Common myeloid progenitor, CD34-positive (primary cell): ENCODE results near the gene UCKL1.
"Not testable (repeated sequence)": the region's sequence is repeated elsewhere in the genome, so short reads cannot be mapped to it uniquely, and the experiment has no call there.

ENCODE experiments used
- CTCF ChIA-PET: fragments of 350-600 bp; sonication (Branson Sonifier 250); formaldehyde crosslinking; loops from one replicate; lab custom pipeline; 2021; ENCODE audit warnings: antibody characterized with exemption; lab: Charles Lee
- POLR2A ChIA-PET: fragments of 350-600 bp; sonication (Branson Sonifier 250); formaldehyde crosslinking; loops from one replicate; lab custom pipeline; 2021; ENCODE audit warnings: antibody characterized with exemption; lab: Charles Lee
- DNase-seq, 3 donors: peaks; one replicate each; pipeline versions ENCODE4 v3.0.0 to v3.0.0-alpha.2; 2013
- H3K27ac ChIP-seq, 2 experiments: 1 replicate in 1 of 2; 2 replicates in 1 of 2; pipeline ENCODE4 v1.7.0; 2013; ENCODE audit warnings: inconsistent platforms in 2 of 2, low read length in 2 of 2, mild to moderate bottlenecking in 2 of 2, low read depth in 1 of 2, moderate library complexity in 1 of 2; ENCODE audit not compliant: severe bottlenecking in 2 of 2, insufficient read depth in 1 of 2, poor library complexity in 1 of 2
- H3K27me3 ChIP-seq, 5 experiments: replicated peaks in 2 of 5; 1 replicate in 3 of 5; 2 replicates in 2 of 5; pipeline versions ENCODE4 v1.6.1 to v1.7.0; 2013; ENCODE audit warnings: low read length in 4 of 5, mild to moderate bottlenecking in 2 of 5, moderate library complexity in 2 of 5, inconsistent platforms in 1 of 5; ENCODE audit not compliant: insufficient read depth in 5 of 5, control insufficient read depth in 4 of 5
- H3K36me3 ChIP-seq, 4 experiments: 1 replicate in 2 of 4; 2 replicates in 2 of 4; pipeline versions ENCODE4 v1.6.1 to v1.7.0; 2013; ENCODE audit warnings: low read length in 3 of 4, control low read depth in 1 of 4, mild to moderate bottlenecking in 1 of 4; ENCODE audit not compliant: control insufficient read depth in 4 of 4, insufficient read depth in 4 of 4
- H3K4me1 ChIP-seq, 4 experiments: 1 replicate in 3 of 4; 2 replicates in 1 of 4; pipeline versions ENCODE4 v1.6.1 to v1.7.1; 2013; ENCODE audit warnings: low read length in 3 of 4, mild to moderate bottlenecking in 3 of 4, control low read depth in 1 of 4, inconsistent platforms in 1 of 4, moderate library complexity in 1 of 4; ENCODE audit not compliant: control insufficient read depth in 4 of 4, insufficient read depth in 4 of 4; ENCODE audit errors: control extremely low read depth in 1 of 4
- H3K4me3 ChIP-seq, 7 experiments: 1 replicate in 4 of 7; 2 replicates in 3 of 7; pipeline versions ENCODE4 v1.5.1 to v1.7.0; 2013; ENCODE audit warnings: mild to moderate bottlenecking in 7 of 7, low read length in 6 of 7, moderate library complexity in 6 of 7, inconsistent platforms in 2 of 7, low read depth in 2 of 7, control low read depth in 1 of 7; ENCODE audit not compliant: insufficient read depth in 4 of 7, control insufficient read depth in 1 of 7; ENCODE audit errors: extremely low read depth in 1 of 7
- H3K9me3 ChIP-seq, 5 experiments: 1 replicate in 4 of 5; 2 replicates in 1 of 5; pipeline versions ENCODE4 v1.6.1 to v1.7.1; 2013; ENCODE audit warnings: low read length in 4 of 5, mild to moderate bottlenecking in 2 of 5, inconsistent platforms in 1 of 5, low read depth in 1 of 5, moderate library complexity in 1 of 5; ENCODE audit not compliant: control insufficient read depth in 4 of 5, insufficient read depth in 2 of 5; ENCODE audit errors: control extremely low read depth in 1 of 5
- WGBS: methylation state at CpG from one replicate; pipeline ENCODE4 v1.1.5; 2013; ENCODE audit not compliant: insufficient coverage; 5-methylcytosine and 5-hydroxymethylcytosine counted together

Gene UCKL1

DNA sequence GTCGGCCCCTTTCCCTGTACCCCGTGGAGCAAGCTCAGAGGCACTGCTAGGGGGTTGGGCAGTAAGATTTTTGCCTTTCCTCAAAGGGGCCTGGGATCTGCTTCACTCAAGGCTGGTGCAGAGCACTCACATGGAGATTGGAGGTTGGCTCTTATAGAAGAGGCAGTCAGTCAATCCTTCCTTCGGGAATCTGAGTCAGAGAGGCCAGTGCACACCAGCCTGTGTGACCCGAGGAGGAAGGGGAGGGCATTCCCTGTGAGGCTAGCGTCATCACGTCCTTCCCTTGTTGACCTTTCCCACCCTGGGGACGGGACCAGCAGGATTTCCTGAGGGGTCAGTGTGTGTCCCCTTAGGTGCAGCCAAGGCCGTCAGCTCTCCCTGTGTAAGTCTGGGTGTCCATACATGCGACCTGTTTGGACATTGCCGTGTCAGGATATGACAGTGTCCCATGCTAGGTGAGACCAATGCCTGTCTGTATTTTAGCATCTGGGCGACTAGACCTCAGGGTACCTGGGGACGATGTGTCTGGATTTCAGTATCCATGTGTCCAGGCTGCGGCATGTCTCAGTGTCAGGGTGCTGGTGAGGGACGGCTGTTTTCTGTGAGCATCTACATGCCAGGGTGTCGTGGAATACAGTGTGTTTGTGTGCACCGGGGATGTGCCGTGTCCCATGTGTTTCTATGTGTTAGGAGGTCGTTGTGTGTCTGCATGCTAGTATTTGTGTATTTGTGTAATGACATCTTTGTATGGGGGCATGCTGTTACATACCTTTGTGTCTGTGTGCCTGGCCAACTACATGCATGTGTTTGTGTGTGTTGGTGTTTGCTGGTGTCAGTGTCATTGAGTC is 16.3 kb upstream of the UCKL1 start:
- Histone ChIP-seq H3K36me3 (peaks cover 0 to 40% (median 22%) of the 10 kb centered on the region in 4 experiments), H3K9me3 (no peaks in the 10 kb centered on the region), H3K27ac (no peak overlapping the region), H3K27me3 (no peaks in the 10 kb centered on the region), H3K4me1 (peaks cover 0 to 40% (median 35%) of the 10 kb centered on the region in 4 experiments), H3K4me3 (no peak overlapping the region)
- no peak for DNase-seq
- 84% methylated on average over 13 of the region's 18 CpGs for WGBS
- ChIA-PET CTCF (interaction anchor here (1.1 to 2.2 kb wide), 9 partner anchors 8 to 80 kb away, joined by 3 to 21 read pairs (median 6); partner anchors contain the start of gene PRPF6), POLR2A (no interaction called here)

DNA sequence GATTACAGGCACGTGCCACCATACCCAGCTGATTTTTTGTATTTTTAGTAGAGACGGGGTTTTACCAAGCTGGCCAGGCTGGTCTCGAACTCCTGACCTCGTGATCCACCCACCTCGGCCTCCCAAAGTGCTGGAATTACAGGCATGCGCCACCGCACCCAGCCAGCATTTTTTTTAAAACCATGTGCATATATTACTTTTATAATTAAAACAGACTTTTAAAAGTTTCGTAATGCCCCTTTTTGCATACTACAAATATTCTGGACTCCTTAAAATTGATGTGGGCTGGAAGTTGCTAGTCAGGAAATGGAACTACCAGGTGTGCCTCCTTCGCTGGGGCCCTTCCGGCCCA is 15.7 kb upstream of the UCKL1 start:
- H3K9me3 ChIP-seq, POLR2A ChIA-PET, H3K27me3 ChIP-seq, DNase-seq, H3K27ac ChIP-seq, H3K4me3 ChIP-seq: not testable (repeated sequence)
- CTCF ChIA-PET, result interaction anchor here (1.6 kb wide), 1 partner anchor 8 kb away, joined by 4 read pairs; the partner anchor contains the start of gene PRPF6
- Histone ChIP-seq H3K4me1 (peaks cover 0 to 37% (median 31%) of the 10 kb centered on the region in 4 experiments), H3K36me3 (peaks cover 0 to 43% (median 27%) of the 10 kb centered on the region in 4 experiments)
- WGBS, result 61% methylated on average over 3 of the region's 10 CpGs

DNA sequence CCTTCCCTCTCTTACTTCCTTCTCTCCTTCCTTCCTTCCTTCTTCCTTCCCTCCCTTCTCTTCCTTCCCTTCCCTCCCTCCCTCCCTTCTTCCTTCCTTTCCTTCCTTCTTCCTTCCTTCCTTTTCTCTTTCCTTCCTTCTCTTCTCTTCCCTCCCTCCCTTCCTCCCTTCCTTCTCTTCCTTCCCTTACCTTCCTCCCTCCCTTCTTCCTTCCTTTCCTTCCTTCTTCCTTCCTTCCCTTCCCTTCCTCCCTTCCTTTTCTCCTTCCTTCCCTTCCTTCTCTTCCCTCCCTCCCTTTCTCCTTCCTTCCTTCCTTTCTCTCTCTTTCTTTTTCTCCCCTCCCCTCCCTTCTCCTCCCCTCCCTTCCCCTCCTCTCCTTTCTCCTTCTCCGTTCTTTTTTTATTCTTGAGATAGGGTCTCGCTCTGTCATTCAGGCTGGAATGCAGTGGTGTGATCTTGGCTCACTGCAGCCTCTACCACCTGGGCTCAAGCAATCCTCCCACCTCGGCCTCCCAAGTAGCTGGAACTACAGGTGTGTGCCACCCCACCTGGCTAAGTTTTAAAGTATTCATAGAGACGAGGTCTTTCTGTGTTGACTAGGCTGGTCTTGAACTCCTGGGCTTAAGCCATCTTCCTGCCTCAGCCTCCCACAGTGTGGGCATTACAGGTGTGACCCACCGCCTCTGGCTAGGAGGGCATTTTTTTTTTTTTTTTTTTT is 14.7 kb upstream of the UCKL1 start:
- H3K4me1 ChIP-seq, result peaks cover 0 to 37% (median 30%) of the 10 kb centered on the region in 4 experiments
- ChIA-PET POLR2A (no interaction called here), CTCF (interaction anchor here (1.6 kb wide), 1 partner anchor 10 kb away, joined by 4 read pairs; the partner anchor contains the start of gene PRPF6)
- peaks cover 3 to 46% (median 30%) of the 10 kb centered on the region in 4 experiments for H3K36me3 ChIP-seq
- H3K9me3 ChIP-seq, result peaks cover 0 to 13% (median 0%) of the 10 kb centered on the region in 5 experiments
- H3K27me3 ChIP-seq, result no peaks in the 10 kb centered on the region
- no peak overlapping the region for H3K27ac ChIP-seq
- H3K4me3 ChIP-seq, result no peak overlapping the region
- DNase-seq, result no peak
- 96% methylated on average over 4 of the region's 5 CpGs for WGBS

DNA sequence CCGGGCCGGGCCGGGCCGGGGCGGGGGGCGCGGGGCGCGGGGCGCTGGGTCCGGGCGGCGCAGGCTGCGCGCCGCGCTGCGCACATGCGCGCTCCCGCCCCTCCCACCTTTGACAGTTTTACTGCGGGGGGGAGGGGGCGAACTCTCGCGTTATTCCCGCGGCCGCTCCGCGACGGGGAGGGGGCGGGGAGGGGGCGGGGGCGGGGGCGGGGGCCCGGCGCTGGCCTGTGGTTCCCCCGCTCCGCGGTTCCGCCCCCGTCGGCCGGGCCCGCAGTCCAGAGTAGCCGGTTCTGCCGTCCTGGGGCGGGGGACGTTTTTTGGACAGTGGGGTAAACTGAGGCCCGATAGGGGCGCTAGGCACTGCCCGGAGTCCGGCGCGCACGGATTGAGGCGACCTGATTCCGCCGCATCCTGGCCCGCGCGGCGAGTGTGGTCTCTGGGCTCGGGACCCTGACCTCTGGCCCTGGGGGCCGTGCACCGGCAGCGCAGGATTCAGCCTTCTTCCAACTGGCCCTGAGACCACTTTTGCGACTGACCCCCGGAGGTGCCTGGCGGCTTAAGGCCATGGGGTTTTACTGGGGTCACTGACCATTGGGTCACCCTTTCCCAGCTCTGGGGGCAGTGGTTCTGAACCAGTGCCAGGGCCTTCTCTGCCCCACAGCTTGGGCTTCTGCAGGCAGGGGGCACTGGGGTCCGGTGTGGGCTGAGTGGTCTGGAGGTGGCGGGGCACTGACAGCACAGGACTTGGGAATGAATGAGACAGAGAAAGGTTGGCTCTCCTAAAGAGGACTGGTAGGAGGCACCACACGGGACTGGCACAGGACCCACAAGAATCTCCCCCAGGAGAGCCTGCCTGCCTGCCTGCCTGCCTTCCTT is 13.9 kb upstream of the UCKL1 start, which contains the start of gene ZNF512B:
Gene ZNF512B, minus strand, starts transcription at position 93 of the 876 bp plus-strand sequence. CDS start 1,980 bp downstream, outside the sequence.
- ChIA-PET POLR2A (no interaction called here), CTCF (no interaction called here)
- Histone ChIP-seq H3K27me3 (no peaks in the 10 kb centered on the region), H3K4me1 (peaks cover 0 to 37% (median 30%) of the 10 kb centered on the region in 4 experiments), H3K27ac (peak within 1 kb of the TSS; percentile 54 to 83), H3K4me3 (peak within 1 kb of the TSS; percentile 49 to 86 (median 78)), H3K9me3 (peaks cover 0 to 13% (median 0%) of the 10 kb centered on the region in 5 experiments), H3K36me3 (peaks cover 3 to 39% (median 26%) of the 10 kb centered on the region in 4 experiments)
- DNase-seq, result peak; percentile 49 to 73 (median 65)
- WGBS, result 9% methylated on average over 43 of the region's 73 CpGs

DNA sequence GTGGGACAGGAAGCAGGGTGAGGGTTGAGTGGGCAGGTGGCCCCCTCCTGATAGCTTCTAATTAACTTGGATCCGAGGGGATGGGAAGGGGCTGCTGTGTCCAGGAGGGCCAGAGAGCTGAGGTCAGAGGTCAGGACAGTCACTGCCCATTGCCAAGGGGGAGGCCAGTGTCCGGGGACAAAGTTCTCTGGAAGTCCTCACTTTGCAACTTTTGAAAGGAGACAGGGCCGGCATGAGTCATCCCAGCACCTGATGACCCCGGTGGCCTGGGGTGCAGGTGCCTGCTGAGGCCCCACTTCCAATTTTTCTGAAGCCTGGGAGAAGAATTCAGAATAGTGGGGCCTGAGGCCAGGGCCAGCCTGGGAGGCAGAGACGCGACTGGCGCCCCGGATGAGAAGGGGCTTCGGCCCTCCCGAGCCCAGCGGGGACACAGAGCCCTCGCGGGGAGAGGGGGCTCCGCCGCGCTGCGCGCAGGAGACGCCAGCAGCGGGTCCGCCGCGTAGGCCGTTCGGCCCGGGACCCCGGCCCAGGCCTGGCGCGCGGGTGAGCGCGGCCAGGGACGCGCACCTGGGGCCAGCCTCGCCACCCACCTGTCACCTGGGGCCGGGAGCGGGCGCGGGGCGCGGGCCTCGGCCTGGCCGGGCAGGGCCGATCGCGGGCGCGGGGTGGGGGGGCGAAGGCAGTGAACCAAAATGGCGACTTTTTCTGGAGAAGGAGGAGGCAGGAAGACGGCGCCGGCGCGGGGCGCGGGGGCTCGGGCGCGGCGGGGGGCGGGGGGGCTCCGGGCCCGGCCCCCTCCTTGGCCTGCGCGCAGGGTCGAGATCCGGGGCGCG is 12.9 kb upstream of the UCKL1 start:
- peaks cover 0 to 16% (median 0%) of the 10 kb centered on the region in 5 experiments for H3K9me3 ChIP-seq
- no peaks in the 10 kb centered on the region for H3K27me3 ChIP-seq
- ChIA-PET CTCF (no interaction called here), POLR2A (interaction anchor here (0.5 kb wide), 1 partner anchor 196 kb away, joined by 3 read pairs; no protein-coding TSS in a partner anchor)
- WGBS, result under 1% methylated on average over 48 of the region's 70 CpGs
- peak overlapping the region; percentile 37 to 86 (median 78) for H3K4me3 ChIP-seq
- peak overlapping the region; percentile 54 to 83 for H3K27ac ChIP-seq
- peaks cover 0 to 35% (median 28%) of the 10 kb centered on the region in 4 experiments for H3K4me1 ChIP-seq
- peaks cover 7 to 35% (median 23%) of the 10 kb centered on the region in 4 experiments for H3K36me3 ChIP-seq
- no peak for DNase-seq
